Right cardiac atrium (tissue), 5 donors: ENCODE results near the gene DLG4. TPM values are rescaled to one million over a fixed set of nuclear protein-coding genes. Genes with fewer than 3 reads are reported as not detected.

ENCODE experiments used
- ATAC-seq, 2 donors: fragments of 200-7000 bp; cut with Tn5 transposase; one replicate each; pipeline versions ENCODE4 v1.8.0 to v1.9.1; 2020; ENCODE audit warnings: moderate library complexity in 2 of 2, mild to moderate bottlenecking in 1 of 2
- DNase-seq, 3 donors: peaks; one replicate each; pipeline ENCODE4 v3.0.0-alpha.2; 2020
- H3K27ac ChIP-seq: one replicate; pipeline ENCODE4 v1.5.1; 2013; ENCODE audit warnings: mild to moderate bottlenecking, low read length, control low read depth, moderate library complexity
- H3K27me3 ChIP-seq: one replicate; pipeline ENCODE4 v1.6.1; 2013; ENCODE audit not compliant: control insufficient read depth, insufficient read depth
- H3K4me1 ChIP-seq: one replicate; pipeline ENCODE4 v1.6.1; 2013; ENCODE audit warnings: low read length; ENCODE audit not compliant: control insufficient read depth, insufficient read depth
- H3K4me3 ChIP-seq: one replicate; pipeline ENCODE4 v1.5.1; 2013; ENCODE audit warnings: low read length, control low read depth
- H3K9me3 ChIP-seq: one replicate; pipeline ENCODE4 v1.6.1; 2013; ENCODE audit warnings: low read length; ENCODE audit not compliant: control insufficient read depth
- WGBS: extraction: QIAGEN DNeasy Blood & Tissue Kit; methylation state at CpG from one replicate; pipeline ENCODE4 v1.1.7; 2013; 5-methylcytosine and 5-hydroxymethylcytosine counted together
- intact Hi-C, 4 donors: fragments of 100-400 bp; cut with DNase I; formaldehyde crosslinking; loops; one replicate each; pipeline versions ENCODE4 v1.11.0 to v1.14.0; 2022 to 2023
- microRNA-seq, 2 donors: library from miRNA; unstranded; fragments of <30 nt; microRNA quantifications; one replicate each; pipeline ENCODE4 v1.2.0, GENCODE V29; 2020 to 2021
- polyA plus RNA-seq: library from polyadenylated mRNA; stranded (reverse); fragments of 200-250 nt; gene quantifications from one replicate; pipeline ENCODE4 v1.2.3, GENCODE V29; 2013
- total RNA-seq, 4 donors: library from RNA; stranded (reverse); fragmentation: NEBNext Ultra II Directional; extraction: Animal tissue kit (Norgen Biotek cat#: 25700); gene quantifications; one replicate each; pipeline ENCODE4 v1.2.1, GENCODE V29; 2021
- donor health status: healthy with polysubstance abuse.
- donor health status: DM: no; HTN: yes; CAD: no.
- donor health status: DM: no; HTN: no; CAD: no.
- donor health status: DM: no; HTN: yes; CAD: no; lungs with severe emphysema.
- donor health status: DM: yes; HTN: yes; CAD: no.

Gene DLG4
- total and polyA plus RNA-seq, 5 donors, result 23.3 to 36.2 (median 30.8) TPM

- H3K27ac ChIP-seq, result no peak overlapping the region
- ATAC-seq (no peak), DNase-seq (no peak)
- no peaks in the 10 kb centered on the region for H3K9me3 ChIP-seq
- 66% methylated on average over 10 of the region's 10 CpGs for WGBS
- no peaks in the 10 kb centered on the region for H3K27me3 ChIP-seq
- H3K4me3 ChIP-seq, result no peak overlapping the region
- intact Hi-C loops, result loop anchor here in 2 of 4 donors (5.0 to 10.0 kb wide), 3 partner anchors 87 to 227 kb away; no protein-coding TSS in a partner anchor
- H3K4me1 ChIP-seq, result no peaks in the 10 kb centered on the region
Measured at GRCh38 chr17:7139400-7139799, 80.2 kb downstream of the DLG4 start.

GRCh38 chr17:7138800-7139381 is 80.7 kb downstream of the DLG4 start:
- H3K4me3 ChIP-seq, result no peak overlapping the region
- no peaks in the 10 kb centered on the region for H3K9me3 ChIP-seq
- ATAC-seq (no peak), DNase-seq (no peak)
- 55% methylated on average over 7 of the region's 7 CpGs for WGBS
- intact Hi-C loops, result loop anchor here in 2 of 4 donors (5.0 to 10.0 kb wide), 3 partner anchors 87 to 227 kb away; no protein-coding TSS in a partner anchor
- H3K4me1 ChIP-seq, result no peaks in the 10 kb centered on the region
- no peaks in the 10 kb centered on the region for H3K27me3 ChIP-seq
- no peak overlapping the region for H3K27ac ChIP-seq

DNA sequence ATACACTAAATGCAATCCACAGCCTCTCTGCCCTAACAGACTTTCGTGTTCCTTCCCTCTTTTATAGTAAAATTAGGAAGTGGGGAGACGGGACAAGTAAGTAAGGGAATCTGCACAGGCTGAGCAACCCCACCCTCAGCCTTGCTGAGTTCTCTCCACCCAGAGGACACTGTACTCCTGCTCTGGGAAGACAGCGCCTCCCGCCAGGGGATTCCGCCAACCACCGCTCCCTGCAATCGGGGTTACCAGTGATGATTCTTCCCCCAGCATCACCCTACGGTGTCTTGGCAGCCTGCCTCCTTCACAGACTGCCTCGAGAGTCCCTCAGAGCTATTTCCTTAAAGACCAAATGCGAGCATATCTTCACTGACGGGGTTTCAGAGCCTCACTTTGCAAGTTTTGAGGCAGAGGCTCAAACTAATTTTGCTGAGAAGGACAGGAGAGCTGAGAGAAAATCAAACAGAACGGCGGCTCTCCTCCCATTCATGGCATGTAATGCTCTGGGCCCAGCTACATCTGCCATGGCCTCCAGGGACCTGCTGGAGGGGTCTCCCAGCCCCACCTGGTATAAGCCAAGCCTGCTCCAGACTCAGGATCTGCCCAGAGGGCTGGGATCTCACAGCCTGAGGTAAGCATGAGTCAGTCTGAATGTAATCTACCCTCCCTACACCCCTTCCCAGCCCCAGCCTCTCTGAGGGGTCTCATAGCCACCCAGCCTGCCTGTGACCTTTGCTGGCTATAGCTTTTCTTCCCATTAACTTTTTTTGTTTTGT is 82.3 kb downstream of the DLG4 start:
- ATAC-seq (peak in 1 of 2 donors; percentile 45), DNase-seq (peak; percentile 37 to 72 (median 70))
- Histone ChIP-seq H3K27ac (no peak overlapping the region), H3K4me1 (no peaks in the 10 kb centered on the region), H3K27me3 (no peaks in the 10 kb centered on the region), H3K4me3 (no peak overlapping the region), H3K9me3 (no peaks in the 10 kb centered on the region)
- intact Hi-C loops, result loop anchor here (2.0 to 10.0 kb wide), 5 partner anchors 85 to 225 kb away; no protein-coding TSS in a partner anchor
- WGBS, result 33% methylated on average over 13 of the region's 13 CpGs

Small RNAs within 50 kb of the gene (microRNA-seq; reads per million reads assigned to microRNA genes)
- 1,048 to 1,352 reads per million in 2 donors for gene MIR324

Other genes starting within 250 kb of the DLG4 start
Only the 30 nearest of the 33 such genes appear.
- 100 to 1,000 TPM; 188 to 219 (median 193) TPM for gene RNASEK, start 207.2 kb downstream of the DLG4 start, total RNA-seq
- gene RNASEK, start 207.2 kb downstream of the DLG4 start, polyA plus RNA-seq, result 357 TPM
- 10 to 100 TPM in 2 of 4 donors, 1 to 10 TPM in 2; 6.7 to 16.8 (median 10.1) TPM for gene BCL6B, start 196.8 kb downstream of the DLG4 start, total RNA-seq
- gene BCL6B, start 196.8 kb downstream of the DLG4 start, polyA plus RNA-seq, result 6.9 TPM
- 1 to 10 TPM in 2 of 4 donors, under 1 TPM in 2; 0.91 to 1.1 (median 0.98) TPM for gene SLC16A13, start 183.8 kb downstream of the DLG4 start, total RNA-seq
- gene SLC16A13, start 183.8 kb downstream of the DLG4 start, polyA plus RNA-seq, result 1.2 TPM
- gene SLC16A11, start 175.7 kb downstream of the DLG4 start, total RNA-seq, result 1 to 10 TPM; 3.3 to 5.3 (median 3.7) TPM
- gene SLC16A11, start 175.7 kb downstream of the DLG4 start, polyA plus RNA-seq, result 11.3 TPM
- 1 to 10 TPM; 5.2 to 9.5 (median 7.6) TPM for gene CLEC10A, start 139.6 kb downstream of the DLG4 start, total RNA-seq
- gene CLEC10A, start 139.6 kb downstream of the DLG4 start, polyA plus RNA-seq, result 1.6 TPM
- under 1 TPM in 3 of 4 donors, not detected in 1; 0.21 to 0.64 (median 0.29) TPM for gene ASGR2, start 105.0 kb downstream of the DLG4 start, total RNA-seq
- 0.14 TPM for gene ASGR2, start 105.0 kb downstream of the DLG4 start, polyA plus RNA-seq
- under 1 TPM; 0.35 to 0.86 (median 0.63) TPM for gene ASGR1, start 40.5 kb downstream of the DLG4 start, total RNA-seq
- gene ASGR1, start 40.5 kb downstream of the DLG4 start, polyA plus RNA-seq, result 0.57 TPM
- gene ACADVL, start 102 bp upstream of the DLG4 start, total RNA-seq, result 1,000 to 10,000 TPM in 3 of 4 donors, 100 to 1,000 TPM in 1; 896 to 1,154 (median 1,049) TPM
- gene ACADVL, start 102 bp upstream of the DLG4 start, polyA plus RNA-seq, result 1,142 TPM
- gene DVL2, start 14.7 kb upstream of the DLG4 start, total RNA-seq, result 10 to 100 TPM; 20.0 to 26.1 (median 23.4) TPM
- 14.6 TPM for gene DVL2, start 14.7 kb upstream of the DLG4 start, polyA plus RNA-seq
- 10 to 100 TPM; 22.2 to 30.4 (median 24.5) TPM for gene PHF23, start 19.6 kb upstream of the DLG4 start, total RNA-seq
- 18.8 TPM for gene PHF23, start 19.6 kb upstream of the DLG4 start, polyA plus RNA-seq
- 100 to 1,000 TPM; 492 to 540 (median 522) TPM for gene GABARAP, start 22.6 kb upstream of the DLG4 start, total RNA-seq
- 741 TPM for gene GABARAP, start 22.6 kb upstream of the DLG4 start, polyA plus RNA-seq
- gene CTDNEP1, start 31.9 kb upstream of the DLG4 start, total RNA-seq, result 100 to 1,000 TPM; 118 to 124 (median 122) TPM
- gene CTDNEP1, start 31.9 kb upstream of the DLG4 start, polyA plus RNA-seq, result 80.1 TPM
- gene ELP5, start 32.4 kb upstream of the DLG4 start, total RNA-seq, result 100 to 1,000 TPM in 1 of 4 donors, 10 to 100 TPM in 3; 37.9 to 100 (median 82.9) TPM
- gene ELP5, start 32.4 kb upstream of the DLG4 start, polyA plus RNA-seq, result 41.7 TPM
- 1 to 10 TPM; 1.8 to 3.4 (median 2.8) TPM for gene CLDN7, start 42.6 kb upstream of the DLG4 start, total RNA-seq
- gene CLDN7, start 42.6 kb upstream of the DLG4 start, polyA plus RNA-seq, result 2.9 TPM
- gene SLC2A4, start 61.9 kb upstream of the DLG4 start, total RNA-seq, result 100 to 1,000 TPM in 3 of 4 donors, 10 to 100 TPM in 1; 57.6 to 146 (median 103) TPM
- gene SLC2A4, start 61.9 kb upstream of the DLG4 start, polyA plus RNA-seq, result 83.1 TPM
- 1 to 10 TPM; 1.4 to 3.1 (median 1.8) TPM for gene YBX2, start 74.8 kb upstream of the DLG4 start, total RNA-seq
- gene YBX2, start 74.8 kb upstream of the DLG4 start, polyA plus RNA-seq, result 5.3 TPM
- gene EIF5A, start 87.8 kb upstream of the DLG4 start, total RNA-seq, result 100 to 1,000 TPM; 259 to 311 (median 268) TPM
- gene EIF5A, start 87.8 kb upstream of the DLG4 start, polyA plus RNA-seq, result 301 TPM
- gene GPS2, start 95.5 kb upstream of the DLG4 start, total RNA-seq, result 10 to 100 TPM; 65.0 to 76.1 (median 65.8) TPM
- 68.4 TPM for gene GPS2, start 95.5 kb upstream of the DLG4 start, polyA plus RNA-seq
- 10 to 100 TPM; 28.3 to 33.4 (median 30.6) TPM for gene NEURL4, start 109.5 kb upstream of the DLG4 start, total RNA-seq
- gene NEURL4, start 109.5 kb upstream of the DLG4 start, polyA plus RNA-seq, result 23.8 TPM
- gene ACAP1, start 116.7 kb upstream of the DLG4 start, total RNA-seq, result 10 to 100 TPM; 15.0 to 26.4 (median 20.8) TPM
- 8.8 TPM for gene ACAP1, start 116.7 kb upstream of the DLG4 start, polyA plus RNA-seq
- gene KCTD11, start 132.3 kb upstream of the DLG4 start, total RNA-seq, result 1 to 10 TPM; 4.7 to 6.7 (median 6.5) TPM
- 7.8 TPM for gene KCTD11, start 132.3 kb upstream of the DLG4 start, polyA plus RNA-seq
- gene TMEM95, start 135.3 kb upstream of the DLG4 start, total RNA-seq, result not detected
- gene TMEM95, start 135.3 kb upstream of the DLG4 start, polyA plus RNA-seq, result not detected
- gene TNK1, start 161.3 kb upstream of the DLG4 start, total RNA-seq, result 1 to 10 TPM; 2.1 to 3.6 (median 3.4) TPM
- gene TNK1, start 161.3 kb upstream of the DLG4 start, polyA plus RNA-seq, result 1.7 TPM
- 10 to 100 TPM; 19.8 to 25.0 (median 22.9) TPM for gene PLSCR3, start 174.7 kb upstream of the DLG4 start, total RNA-seq
- 25.9 TPM for gene PLSCR3, start 174.7 kb upstream of the DLG4 start, polyA plus RNA-seq
- gene TMEM256, start 184.3 kb upstream of the DLG4 start, total RNA-seq, result 100 to 1,000 TPM in 1 of 4 donors, 10 to 100 TPM in 3; 79.6 to 105 (median 97.3) TPM
- 210 TPM for gene TMEM256, start 184.3 kb upstream of the DLG4 start, polyA plus RNA-seq
- 10 to 100 TPM; 10.7 to 15.7 (median 14.1) TPM for gene NLGN2, start 188.0 kb upstream of the DLG4 start, total RNA-seq
- gene NLGN2, start 188.0 kb upstream of the DLG4 start, polyA plus RNA-seq, result 6.9 TPM
- not detected for gene SPEM1, start 200.5 kb upstream of the DLG4 start, total RNA-seq
- not detected for gene SPEM1, start 200.5 kb upstream of the DLG4 start, polyA plus RNA-seq
- gene SPEM2, start 205.8 kb upstream of the DLG4 start, total RNA-seq, result not detected
- not detected for gene SPEM2, start 205.8 kb upstream of the DLG4 start, polyA plus RNA-seq
- not detected for gene SPEM3, start 209.0 kb upstream of the DLG4 start, total RNA-seq
- not detected for gene SPEM3, start 209.0 kb upstream of the DLG4 start, polyA plus RNA-seq
- gene TMEM102, start 215.6 kb upstream of the DLG4 start, total RNA-seq, result 1 to 10 TPM; 2.2 to 2.5 (median 2.3) TPM
- gene TMEM102, start 215.6 kb upstream of the DLG4 start, polyA plus RNA-seq, result 2.1 TPM